ENCODE results near the gene CXCL12. TPM values are rescaled to one million over a fixed set of nuclear protein-coding genes. Genes with fewer than 3 reads are reported as not detected.

CXCL12 gene
- polyA plus RNA-seq, 1 donor from 2014 or later = 0.14 TPM

GRCh38 chr10:44398271-44398670, 13.4 kb upstream of the CXCL12 start:
- Histone ChIP-seq H3K9me2 (ENCODE audit: insufficient read depth, low read length) (no peaks in the 10 kb centered on the region), H3K79me2 (replicated peaks; ENCODE audit: insufficient read depth, low read length) (no peaks in the 10 kb centered on the region), H3K27me3 (ENCODE audit: insufficient read depth, low read depth, low read length) (no peaks in the 10 kb centered on the region), H3K9me3 (ENCODE audit: low read length) (no peaks in the 10 kb centered on the region), H3K27ac (ENCODE audit: low read length) (no peak overlapping the region), H3K4me3 (ENCODE audit: low read length) (no peak overlapping the region), H3K36me3 (ENCODE audit: insufficient read depth, low read length) (no peaks in the 10 kb centered on the region), H3F3A (ENCODE audit: insufficient read depth, low read length, poor library complexity, severe bottlenecking) (no peaks in the 10 kb centered on the region), H3K4me2 (ENCODE audit: low read length) (no peak overlapping the region), H2AFZ (ENCODE audit: low read depth, low read length) (no peak overlapping the region), H3K9ac (ENCODE audit: low read length) (no peak overlapping the region), H4K20me1 (ENCODE audit: insufficient read depth) (no peaks in the 10 kb centered on the region)
- TF ChIP-seq SMC3 (conservative IDR thresholded peaks at IDR 0.05; ENCODE audit: poor library complexity) (no peak), POLR2AphosphoS5 (IDR thresholded peaks at IDR 0.05) (no peak), MXI1 (conservative IDR thresholded peaks at IDR 0.05; ENCODE audit: poor library complexity, severe bottlenecking) (no peak), EP300 (conservative IDR thresholded peaks at IDR 0.05; ENCODE audit: poor library complexity, severe bottlenecking) (no peak), RAD21 (conservative IDR thresholded peaks at IDR 0.05) (no peak), EZH2 (IDR thresholded peaks at IDR 0.05; ENCODE audit: borderline replicate concordance, insufficient read depth, low read length, poor library complexity, severe bottlenecking) (no peak), TAF1 (IDR thresholded peaks at IDR 0.05; ENCODE audit: low read depth) (no peak)
- TF ChIP-seq, protein P1, sequence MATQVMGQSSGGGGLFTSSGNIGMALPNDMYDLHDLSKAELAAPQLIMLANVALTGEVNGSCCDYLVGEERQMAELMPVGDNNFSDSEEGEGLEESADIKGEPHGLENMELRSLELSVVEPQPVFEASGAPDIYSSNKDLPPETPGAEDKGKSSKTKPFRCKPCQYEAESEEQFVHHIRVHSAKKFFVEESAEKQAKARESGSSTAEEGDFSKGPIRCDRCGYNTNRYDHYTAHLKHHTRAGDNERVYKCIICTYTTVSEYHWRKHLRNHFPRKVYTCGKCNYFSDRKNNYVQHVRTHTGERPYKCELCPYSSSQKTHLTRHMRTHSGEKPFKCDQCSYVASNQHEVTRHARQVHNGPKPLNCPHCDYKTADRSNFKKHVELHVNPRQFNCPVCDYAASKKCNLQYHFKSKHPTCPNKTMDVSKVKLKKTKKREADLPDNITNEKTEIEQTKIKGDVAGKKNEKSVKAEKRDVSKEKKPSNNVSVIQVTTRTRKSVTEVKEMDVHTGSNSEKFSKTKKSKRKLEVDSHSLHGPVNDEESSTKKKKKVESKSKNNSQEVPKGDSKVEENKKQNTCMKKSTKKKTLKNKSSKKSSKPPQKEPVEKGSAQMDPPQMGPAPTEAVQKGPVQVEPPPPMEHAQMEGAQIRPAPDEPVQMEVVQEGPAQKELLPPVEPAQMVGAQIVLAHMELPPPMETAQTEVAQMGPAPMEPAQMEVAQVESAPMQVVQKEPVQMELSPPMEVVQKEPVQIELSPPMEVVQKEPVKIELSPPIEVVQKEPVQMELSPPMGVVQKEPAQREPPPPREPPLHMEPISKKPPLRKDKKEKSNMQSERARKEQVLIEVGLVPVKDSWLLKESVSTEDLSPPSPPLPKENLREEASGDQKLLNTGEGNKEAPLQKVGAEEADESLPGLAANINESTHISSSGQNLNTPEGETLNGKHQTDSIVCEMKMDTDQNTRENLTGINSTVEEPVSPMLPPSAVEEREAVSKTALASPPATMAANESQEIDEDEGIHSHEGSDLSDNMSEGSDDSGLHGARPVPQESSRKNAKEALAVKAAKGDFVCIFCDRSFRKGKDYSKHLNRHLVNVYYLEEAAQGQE (IDR thresholded peaks at IDR 0.05; ENCODE audit: borderline replicate concordance) = no peak
- TF ChIP-seq, protein P2, sequence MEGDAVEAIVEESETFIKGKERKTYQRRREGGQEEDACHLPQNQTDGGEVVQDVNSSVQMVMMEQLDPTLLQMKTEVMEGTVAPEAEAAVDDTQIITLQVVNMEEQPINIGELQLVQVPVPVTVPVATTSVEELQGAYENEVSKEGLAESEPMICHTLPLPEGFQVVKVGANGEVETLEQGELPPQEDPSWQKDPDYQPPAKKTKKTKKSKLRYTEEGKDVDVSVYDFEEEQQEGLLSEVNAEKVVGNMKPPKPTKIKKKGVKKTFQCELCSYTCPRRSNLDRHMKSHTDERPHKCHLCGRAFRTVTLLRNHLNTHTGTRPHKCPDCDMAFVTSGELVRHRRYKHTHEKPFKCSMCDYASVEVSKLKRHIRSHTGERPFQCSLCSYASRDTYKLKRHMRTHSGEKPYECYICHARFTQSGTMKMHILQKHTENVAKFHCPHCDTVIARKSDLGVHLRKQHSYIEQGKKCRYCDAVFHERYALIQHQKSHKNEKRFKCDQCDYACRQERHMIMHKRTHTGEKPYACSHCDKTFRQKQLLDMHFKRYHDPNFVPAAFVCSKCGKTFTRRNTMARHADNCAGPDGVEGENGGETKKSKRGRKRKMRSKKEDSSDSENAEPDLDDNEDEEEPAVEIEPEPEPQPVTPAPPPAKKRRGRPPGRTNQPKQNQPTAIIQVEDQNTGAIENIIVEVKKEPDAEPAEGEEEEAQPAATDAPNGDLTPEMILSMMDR (IDR thresholded peaks at IDR 0.05; ENCODE audit: poor library complexity, severe bottlenecking) = no peak

- Histone ChIP-seq H3K79me2 (replicated peaks; ENCODE audit: insufficient read depth, low read length) (no peaks in the 10 kb centered on the region), H4K20me1 (ENCODE audit: insufficient read depth) (no peaks in the 10 kb centered on the region), H3K27me3 (ENCODE audit: insufficient read depth, low read depth, low read length) (no peaks in the 10 kb centered on the region), H3F3A (ENCODE audit: insufficient read depth, low read length, poor library complexity, severe bottlenecking) (no peaks in the 10 kb centered on the region), H3K4me2 (ENCODE audit: low read length) (no peak overlapping the region), H3K36me3 (ENCODE audit: insufficient read depth, low read length) (no peaks in the 10 kb centered on the region), H3K9me2 (ENCODE audit: insufficient read depth, low read length) (no peaks in the 10 kb centered on the region), H3K4me3 (ENCODE audit: low read length) (no peak overlapping the region), H3K9me3 (ENCODE audit: low read length) (no peaks in the 10 kb centered on the region), H2AFZ (ENCODE audit: low read depth, low read length) (no peak overlapping the region), H3K9ac (ENCODE audit: low read length) (no peak overlapping the region), H3K27ac (ENCODE audit: low read length) (no peak overlapping the region)
- TF ChIP-seq, protein P1 (IDR thresholded peaks at IDR 0.05; ENCODE audit: borderline replicate concordance) = no peak
- TF ChIP-seq RAD21 (conservative IDR thresholded peaks at IDR 0.05) = no peak
- no peak for TF ChIP-seq EP300 (conservative IDR thresholded peaks at IDR 0.05; ENCODE audit: poor library complexity, severe bottlenecking)
- no peak for TF ChIP-seq TAF1 (IDR thresholded peaks at IDR 0.05; ENCODE audit: low read depth)
- no peak for TF ChIP-seq POLR2AphosphoS5 (IDR thresholded peaks at IDR 0.05)
- TF ChIP-seq EZH2 (IDR thresholded peaks at IDR 0.05; ENCODE audit: borderline replicate concordance, insufficient read depth, low read length, poor library complexity, severe bottlenecking) = no peak
- TF ChIP-seq, protein P2 (IDR thresholded peaks at IDR 0.05; ENCODE audit: poor library complexity, severe bottlenecking) = no peak
- TF ChIP-seq MXI1 (conservative IDR thresholded peaks at IDR 0.05; ENCODE audit: poor library complexity, severe bottlenecking) = no peak
- TF ChIP-seq SMC3 (conservative IDR thresholded peaks at IDR 0.05; ENCODE audit: poor library complexity) = no peak
Measured at GRCh38 chr10:44397476-44398225, 12.8 kb upstream of the CXCL12 start.
